GM23338 (cell line): Measurements from ENCODE around the gene PPP1CC. TPM values are rescaled to one million over a fixed set of nuclear protein-coding genes. Genes with fewer than 3 reads are reported as not detected.

Experiments
- ATAC-seq: fragments of 200-7000 bp; cut with Tn5 transposase; 3 replicates; pipeline ENCODE4 v1.9.1; 2020
- DNase-seq: peaks from one replicate; pipeline ENCODE4 v3.0.0-alpha.2; 2015; ENCODE audit warnings: low spot score
- H2AFZ ChIP-seq: fragments of 200-600 bp; sonication (generic); 2 replicates; pipeline ENCODE4 v1.8.0; 2016; ENCODE audit warnings: antibody characterized with exemption, mild to moderate bottlenecking, moderate library complexity
- H3F3A ChIP-seq: fragments of 200-600 bp; sonication (generic); replicated peaks from 2 replicates; pipeline ENCODE4 v1.8.0; 2017; ENCODE audit warnings: antibody characterized with exemption, mixed run types, low read depth
- H3K27ac ChIP-seq: fragments of 200-600 bp; sonication (generic); 2 replicates; pipeline ENCODE4 v1.6.1; 2016; ENCODE audit warnings: low read depth
- H3K27me3 ChIP-seq: fragments of 200-600 bp; sonication (generic); 2 replicates; pipeline ENCODE4 v1.8.0; 2016; ENCODE audit warnings: mild to moderate bottlenecking, mixed run types, moderate library complexity; ENCODE audit not compliant: insufficient read depth
- H3K36me3 ChIP-seq: fragments of 200-600 bp; sonication (generic); 2 replicates; pipeline ENCODE4 v1.8.0; 2016; ENCODE audit warnings: mild to moderate bottlenecking; ENCODE audit not compliant: insufficient read depth
- H3K4me1 ChIP-seq: fragments of 200-600 bp; sonication (generic); 2 replicates; pipeline ENCODE4 v1.8.0; 2016; ENCODE audit warnings: mild to moderate bottlenecking, moderate library complexity; ENCODE audit not compliant: insufficient read depth
- H3K4me2 ChIP-seq: fragments of 200-600 bp; sonication (generic); 2 replicates; pipeline ENCODE4 v1.7.1; 2017; ENCODE audit warnings: mixed run types
- H3K4me3 ChIP-seq: fragments of 200-600 bp; sonication (generic); 2 replicates; pipeline ENCODE4 v1.6.1; 2016; ENCODE audit warnings: mixed run types
- H3K79me2 ChIP-seq: fragments of 200-600 bp; sonication (generic); replicated peaks from 2 replicates; pipeline ENCODE4 v1.8.0; 2017; ENCODE audit warnings: mild to moderate bottlenecking; ENCODE audit not compliant: insufficient read depth
- H3K9me2 ChIP-seq: fragments of 200-600 bp; sonication (generic); 2 replicates; pipeline ENCODE4 v1.8.0; 2017; ENCODE audit not compliant: insufficient read depth
- H4K20me1 ChIP-seq: fragments of 200-600 bp; sonication (generic); replicated peaks from 2 replicates; pipeline ENCODE4 v1.8.0; 2017; ENCODE audit warnings: mild to moderate bottlenecking; ENCODE audit not compliant: insufficient read depth
- H3K27ac Mint-ChIP-seq: 2 replicates; pipeline ENCODE4 v1.8.0; 2020; ENCODE audit warnings: inconsistent platforms, mild to moderate bottlenecking, moderate library complexity, mixed read lengths
- H3K27me3 Mint-ChIP-seq: 3 replicates; pipeline ENCODE4 v1.8.0; 2022; ENCODE audit warnings: low read depth, mild to moderate bottlenecking, moderate library complexity, mixed read lengths, inconsistent platforms; ENCODE audit not compliant: insufficient read depth, poor library complexity
- H3K36me3 Mint-ChIP-seq: 3 replicates; pipeline ENCODE4 v1.8.0; 2021; ENCODE audit warnings: low read depth, mild to moderate bottlenecking, inconsistent platforms, moderate library complexity, mixed read lengths
- H3K4me1 Mint-ChIP-seq: 3 replicates; pipeline ENCODE4 v1.8.0; 2020; ENCODE audit warnings: mild to moderate bottlenecking, inconsistent platforms, mixed read lengths
- H3K4me3 Mint-ChIP-seq: 3 replicates; pipeline ENCODE4 v1.8.0; 2021; ENCODE audit warnings: moderate library complexity, mild to moderate bottlenecking, inconsistent platforms, mixed read lengths
- H3K9me3 Mint-ChIP-seq: 3 replicates; pipeline ENCODE4 v1.8.0; 2020; ENCODE audit warnings: moderate library complexity, mild to moderate bottlenecking, inconsistent platforms, mixed read lengths
- CREB1 ChIP-seq: fragments of 250-450 bp; sonication (Bioruptor Pico); IDR thresholded peaks from 2 replicates; pipeline ENCODE4 v1.5.0; 2020; ENCODE audit warnings: low read depth, mild to moderate bottlenecking, moderate library complexity
- CTCF ChIP-seq, 2 experiments: fragments of 200-600 bp in 1 of 2; sonication (generic) in 1 of 2; conservative IDR thresholded peaks; 2 replicates each; pipeline versions ENCODE4 v1.5.1 to v1.6.1; 2016 to 2017; ENCODE audit warnings: antibody characterized with exemption in 2 of 2, low read depth in 2 of 2, mild to moderate bottlenecking in 2 of 2, moderate library complexity in 1 of 2
- ETS1 ChIP-seq: IDR thresholded peaks from 2 replicates; pipeline ENCODE4 v1.6.1; 2016; ENCODE audit warnings: antibody characterized with exemption
- EZH2 ChIP-seq: fragments of 200-600 bp; sonication (generic); IDR thresholded peaks from one replicate; pipeline ENCODE4 v1.8.0; 2017; ENCODE audit warnings: antibody characterized with exemption, mild to moderate bottlenecking, low read depth; ENCODE audit not compliant: unreplicated experiment
- EZH2phosphoT487 ChIP-seq: fragments of 200-600 bp; sonication (generic); IDR thresholded peaks from one replicate; pipeline ENCODE4 v1.8.1; 2018; ENCODE audit warnings: antibody characterized with exemption; ENCODE audit not compliant: unreplicated experiment
- JUNB ChIP-seq: IDR thresholded peaks from one replicate; pipeline ENCODE4 v1.6.1; 2016; ENCODE audit warnings: antibody characterized with exemption; ENCODE audit not compliant: unreplicated experiment
- NANOG ChIP-seq: IDR thresholded peaks from 2 replicates; pipeline ENCODE4 v1.6.1; 2016; ENCODE audit warnings: antibody characterized with exemption, borderline replicate concordance
- POLR2AphosphoS5 ChIP-seq: IDR thresholded peaks from 2 replicates; pipeline ENCODE4 v1.6.1; 2016; ENCODE audit warnings: antibody characterized with exemption, low read depth
- REST ChIP-seq: IDR thresholded peaks from one replicate; pipeline ENCODE4 v1.6.1; 2018; ENCODE audit warnings: antibody characterized with exemption; ENCODE audit not compliant: unreplicated experiment
- STAT1 ChIP-seq: IDR thresholded peaks from one replicate; pipeline ENCODE4 v1.6.1; 2016; ENCODE audit warnings: antibody characterized with exemption; ENCODE audit not compliant: unreplicated experiment
- ZNF114 ChIP-seq: fragments of 250-450 bp; sonication (Bioruptor Pico); IDR thresholded peaks from 2 replicates; pipeline ENCODE4 v1.5.0; 2020; ENCODE audit warnings: mild to moderate bottlenecking, moderate library complexity
- ZNF331 ChIP-seq: fragments of 250-450 bp; sonication (Bioruptor Pico); IDR thresholded peaks from 2 replicates; pipeline ENCODE4 v1.5.0; 2020; ENCODE audit warnings: low read depth, mild to moderate bottlenecking, moderate library complexity
- ZNF462 ChIP-seq: fragments of 250-450 bp; sonication (Bioruptor Pico); IDR thresholded peaks from 2 replicates; pipeline ENCODE4 v1.5.0; 2020; ENCODE audit warnings: mild to moderate bottlenecking, moderate library complexity
- polyA plus RNA-seq: library from polyadenylated mRNA; unstranded; fragments of >200 nt; fragmentation: Nextera tagmentation; extraction: Ambion mirVana; gene quantifications from 2 replicates; pipeline ENCODE4 v1.2.1, GENCODE V29; 2016
- total RNA-seq: library from RNA; depleted of rRNA; stranded (reverse); fragments of >200 nt; shearing (Covaris generic); gene quantifications from 2 replicates; pipeline ENCODE4 v1.2.3, GENCODE V29; 2014

PPP1CC gene
- total and polyA plus RNA-seq, 2 experiments from 2014 or later, result 276 to 501 TPM

- Mint-ChIP-seq H3K4me1 (peaks cover 11% of the 10 kb centered on the region), H3K4me3 (no peak overlapping the region), H3K27me3 (peaks cover 11% of the 10 kb centered on the region), H3K27ac (no peak overlapping the region; the same call in 1 of the 2 replicates), H3K9me3 (no peaks in the 10 kb centered on the region), H3K36me3 (no peaks in the 10 kb centered on the region)
- Histone ChIP-seq H3K36me3 (no peaks in the 10 kb centered on the region), H4K20me1 (no peaks in the 10 kb centered on the region), H3K79me2 (no peaks in the 10 kb centered on the region), H3K4me1 (peaks cover 4% of the 10 kb centered on the region; the same call in 1 of the 2 replicates), H3K4me2 (peak overlapping the region; percentile 48; the same call in 1 of the 2 replicates), H3K27ac (no peak overlapping the region), H2AFZ (no peak overlapping the region), H3K4me3 (no peak overlapping the region), H3K27me3 (no peaks in the 10 kb centered on the region), H3F3A (no peaks in the 10 kb centered on the region), H3K9me2 (no peaks in the 10 kb centered on the region)
- ATAC-seq, result peak; percentile 36
- TF ChIP-seq JUNB (no peak), CTCF (conservative IDR thresholded peaks at IDR 0.05; ENCODE audit: low read depth in 2 of 2) (no peak), EZH2phosphoT487 (no peak), REST (no peak), POLR2AphosphoS5 (no peak), ETS1 (no peak), ZNF331 (CRISPR knock-in tag) (no peak), CREB1 (CRISPR knock-in tag) (no peak), EZH2 (no peak), STAT1 (no peak), ZNF114 (no peak), NANOG (no peak), ZNF462 (CRISPR knock-in tag) (no peak)
- no peak for DNase-seq
These were observed 72.5 kb downstream of the PPP1CC start for GRCh38 chr12:110670161-110670701.
